Ovary (tissue), 3 donors: ENCODE measurements around the gene HAUS3.

Source experiments
- CTCF ChIP-seq, 3 donors: fragments of 450-650 bp in 2 of 3; fragments of 200-600 bp in 1 of 3; IDR thresholded peaks; one replicate each; pipeline versions ENCODE4 v1.5.1 to v1.8.0; 2016 to 2022; ENCODE audit warnings: antibody characterized with exemption in 3 of 3, mild to moderate bottlenecking in 1 of 3
- POLR2A ChIP-seq: fragments of 450-650 bp; IDR thresholded peaks from one replicate; pipeline ENCODE4 v1.6.1; 2017; ENCODE audit warnings: antibody characterized with exemption, mild to moderate bottlenecking, moderate library complexity
- donor health status: DM: no; HTN: no; CAD: no.

GRCh38 chr4:2262944-2263250, 21.0 kb upstream of the HAUS3 start:
- TF ChIP-seq POLR2A = no peak
- TF ChIP-seq CTCF (IDR thresholded peaks at IDR 0.05) = no peak
